Liver (tissue), 9 donors: ENCODE results near the gene DNASE2B. TPM values are rescaled to one million over a fixed set of nuclear protein-coding genes. Genes with fewer than 3 reads are reported as not detected.

Experiments used
- DNase-seq: peaks from one replicate; pipeline ENCODE4 v3.0.0-alpha.2; 2017; ENCODE audit warnings: low spot score
- H3K27ac ChIP-seq, 2 donors: one replicate each; pipeline ENCODE4 v1.7.0; 2013; ENCODE audit warnings: inconsistent platforms in 2 of 2, low read length in 2 of 2, control low read depth in 1 of 2, low read depth in 1 of 2, mild to moderate bottlenecking in 1 of 2
- H3K27me3 ChIP-seq, 4 donors: one replicate each; pipeline versions ENCODE4 v1.6.1 to v1.7.0; 2013; ENCODE audit warnings: low read length in 3 of 4, inconsistent platforms in 1 of 4, mild to moderate bottlenecking in 1 of 4, moderate library complexity in 1 of 4; ENCODE audit not compliant: control insufficient read depth in 4 of 4, insufficient read depth in 4 of 4
- H3K36me3 ChIP-seq, 4 donors: one replicate each; pipeline versions ENCODE4 v1.6.1 to v1.7.0; 2013; ENCODE audit warnings: low read length in 3 of 4, mild to moderate bottlenecking in 3 of 4, low read depth in 1 of 4, moderate library complexity in 1 of 4; ENCODE audit not compliant: control insufficient read depth in 4 of 4, insufficient read depth in 3 of 4
- H3K4me1 ChIP-seq, 4 donors: one replicate each; pipeline versions ENCODE4 v1.6.1 to v1.7.0; 2013; ENCODE audit warnings: low read length in 3 of 4, mild to moderate bottlenecking in 3 of 4, moderate library complexity in 1 of 4; ENCODE audit not compliant: control insufficient read depth in 4 of 4, insufficient read depth in 4 of 4
- H3K4me3 ChIP-seq, 3 donors: one replicate each; pipeline versions ENCODE4 v1.6.1 to v1.7.0; 2013; ENCODE audit warnings: low read length in 3 of 3, control low read depth in 1 of 3, low read depth in 1 of 3, mild to moderate bottlenecking in 1 of 3
- H3K9ac ChIP-seq, 2 donors: one replicate each; pipeline ENCODE4 v1.7.0; 2013; ENCODE audit warnings: low read length in 2 of 2, mild to moderate bottlenecking in 2 of 2, moderate library complexity in 2 of 2, control low read depth in 1 of 2, low read depth in 1 of 2
- H3K9me3 ChIP-seq, 4 donors: one replicate each; pipeline versions ENCODE4 v1.6.1 to v1.7.0; 2013; ENCODE audit warnings: low read length in 3 of 4; ENCODE audit not compliant: control insufficient read depth in 4 of 4
- EGR1 ChIP-seq, 2 donors: IDR thresholded peaks; 2 replicates each; pipeline ENCODE4 v1.6.1; 2016 to 2018; ENCODE audit warnings: antibody characterized with exemption in 2 of 2, low read depth in 2 of 2
- FOXA1 ChIP-seq: IDR thresholded peaks from 2 replicates; pipeline ENCODE4 v1.6.1; 2016; ENCODE audit warnings: antibody characterized with exemption
- FOXA2 ChIP-seq: IDR thresholded peaks from 2 replicates; pipeline ENCODE4 v1.6.1; 2016; ENCODE audit warnings: antibody characterized with exemption
- GABPA ChIP-seq, 2 donors: IDR thresholded peaks in 1 of 2; conservative IDR thresholded peaks in 1 of 2; 2 replicates each; pipeline ENCODE4 v1.6.1; 2016; ENCODE audit warnings: antibody characterized with exemption in 2 of 2, mild to moderate bottlenecking in 1 of 2, moderate library complexity in 1 of 2
- HNF4A ChIP-seq, 2 donors: conservative IDR thresholded peaks; 2 replicates each; pipeline ENCODE4 v1.6.1; 2016; ENCODE audit warnings: antibody characterized with exemption in 2 of 2, mild to moderate bottlenecking in 2 of 2
- HNF4G ChIP-seq: IDR thresholded peaks from 2 replicates; pipeline ENCODE4 v1.6.1; 2016; ENCODE audit warnings: antibody characterized with exemption
- JUND ChIP-seq, 2 donors: IDR thresholded peaks; 2 replicates each; pipeline ENCODE4 v1.6.1; 2016; ENCODE audit warnings: antibody characterized with exemption in 2 of 2
- NR2F2 ChIP-seq: IDR thresholded peaks from 2 replicates; pipeline ENCODE4 v1.6.1; 2016; ENCODE audit warnings: antibody characterized with exemption
- RAD21 ChIP-seq, 2 donors: IDR thresholded peaks; 2 replicates each; pipeline ENCODE4 v1.6.1; 2016; ENCODE audit warnings: antibody characterized with exemption in 2 of 2, mild to moderate bottlenecking in 2 of 2
- SP1 ChIP-seq: IDR thresholded peaks from 2 replicates; pipeline ENCODE4 v1.6.1; 2018; ENCODE audit warnings: antibody characterized with exemption, mild to moderate bottlenecking
- TAF1 ChIP-seq: conservative IDR thresholded peaks from 2 replicates; pipeline ENCODE4 v1.6.1; 2016; ENCODE audit warnings: antibody characterized with exemption, mild to moderate bottlenecking
- YY1 ChIP-seq: IDR thresholded peaks from 2 replicates; pipeline ENCODE4 v1.6.1; 2016; ENCODE audit warnings: antibody characterized with exemption, mild to moderate bottlenecking
- WGBS: extraction: QIAGEN DNeasy Blood & Tissue Kit; methylation state at CpG from one replicate; pipeline ENCODE4 v1.1.7; 2013; 5-methylcytosine and 5-hydroxymethylcytosine counted together
- polyA plus RNA-seq, 2 donors: library from polyadenylated mRNA; stranded (reverse) in 1 of 2; unstranded in 1 of 2; fragments of 200-250 nt in 1 of 2; fragments of >200 nt in 1 of 2; fragmentation: Nextera tagmentation in 1 of 2; extraction: Ambion mirVana in 1 of 2; gene quantifications; one replicate each; pipeline versions ENCODE4 v1.2.1 to v1.2.3, GENCODE V29; 2013 to 2015
- total RNA-seq, 2 donors: library from RNA; depleted of rRNA; stranded (reverse); fragments of >200 nt; gene quantifications; one replicate each; pipeline ENCODE4 v1.2.3, GENCODE V29; 2014
- TF ChIP-seq, protein P1 (sequence below): IDR thresholded peaks from 2 replicates; pipeline ENCODE4 v1.6.1; 2016; ENCODE audit warnings: antibody characterized with exemption, mild to moderate bottlenecking
- TF ChIP-seq, protein P2 (sequence below): IDR thresholded peaks from 2 replicates; pipeline ENCODE4 v1.6.1; 2016; ENCODE audit warnings: antibody characterized with exemption
- TF ChIP-seq, protein P3 (sequence below): IDR thresholded peaks from 2 replicates; pipeline ENCODE4 v1.6.1; 2016; ENCODE audit warnings: antibody characterized with exemption
- TF ChIP-seq, protein P4 (sequence below): fragments of 150-350 bp; IDR thresholded peaks from 2 replicates; pipeline ENCODE4 v1.5.1; 2017; ENCODE audit warnings: improper control_type of control experiment, low read depth, low read length; ENCODE audit not compliant: missing input control
- TF ChIP-seq, protein P5 (sequence below): IDR thresholded peaks from 2 replicates; pipeline ENCODE4 v1.6.1; 2016; ENCODE audit warnings: antibody characterized with exemption
- donor health status: healthy.
- donor health status: healthy.
- donor health status: healthy.
- donor health status: healthy.
- donor health status: healthy.

The DNASE2B gene
- total and polyA plus RNA-seq, 4 donors: not detected

GRCh38 chr1:84373436-84374141 is 24.7 kb upstream of the DNASE2B start:
- TF ChIP-seq, protein P1, sequence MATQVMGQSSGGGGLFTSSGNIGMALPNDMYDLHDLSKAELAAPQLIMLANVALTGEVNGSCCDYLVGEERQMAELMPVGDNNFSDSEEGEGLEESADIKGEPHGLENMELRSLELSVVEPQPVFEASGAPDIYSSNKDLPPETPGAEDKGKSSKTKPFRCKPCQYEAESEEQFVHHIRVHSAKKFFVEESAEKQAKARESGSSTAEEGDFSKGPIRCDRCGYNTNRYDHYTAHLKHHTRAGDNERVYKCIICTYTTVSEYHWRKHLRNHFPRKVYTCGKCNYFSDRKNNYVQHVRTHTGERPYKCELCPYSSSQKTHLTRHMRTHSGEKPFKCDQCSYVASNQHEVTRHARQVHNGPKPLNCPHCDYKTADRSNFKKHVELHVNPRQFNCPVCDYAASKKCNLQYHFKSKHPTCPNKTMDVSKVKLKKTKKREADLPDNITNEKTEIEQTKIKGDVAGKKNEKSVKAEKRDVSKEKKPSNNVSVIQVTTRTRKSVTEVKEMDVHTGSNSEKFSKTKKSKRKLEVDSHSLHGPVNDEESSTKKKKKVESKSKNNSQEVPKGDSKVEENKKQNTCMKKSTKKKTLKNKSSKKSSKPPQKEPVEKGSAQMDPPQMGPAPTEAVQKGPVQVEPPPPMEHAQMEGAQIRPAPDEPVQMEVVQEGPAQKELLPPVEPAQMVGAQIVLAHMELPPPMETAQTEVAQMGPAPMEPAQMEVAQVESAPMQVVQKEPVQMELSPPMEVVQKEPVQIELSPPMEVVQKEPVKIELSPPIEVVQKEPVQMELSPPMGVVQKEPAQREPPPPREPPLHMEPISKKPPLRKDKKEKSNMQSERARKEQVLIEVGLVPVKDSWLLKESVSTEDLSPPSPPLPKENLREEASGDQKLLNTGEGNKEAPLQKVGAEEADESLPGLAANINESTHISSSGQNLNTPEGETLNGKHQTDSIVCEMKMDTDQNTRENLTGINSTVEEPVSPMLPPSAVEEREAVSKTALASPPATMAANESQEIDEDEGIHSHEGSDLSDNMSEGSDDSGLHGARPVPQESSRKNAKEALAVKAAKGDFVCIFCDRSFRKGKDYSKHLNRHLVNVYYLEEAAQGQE: no peak
- TF ChIP-seq SP1 (no peak), HNF4A (conservative IDR thresholded peaks at IDR 0.05) (no peak), GABPA (IDR thresholded peaks at IDR 0.05 in 1 of 2, conservative IDR thresholded peaks at IDR 0.05 in 1 of 2) (no peak), HNF4G (no peak), EGR1 (IDR thresholded peaks at IDR 0.05; ENCODE audit: low read depth in 2 of 2) (no peak), FOXA2 (no peak), RAD21 (IDR thresholded peaks at IDR 0.05) (no peak), JUND (IDR thresholded peaks at IDR 0.05) (no peak), TAF1 (no peak)
- TF ChIP-seq, protein P2, sequence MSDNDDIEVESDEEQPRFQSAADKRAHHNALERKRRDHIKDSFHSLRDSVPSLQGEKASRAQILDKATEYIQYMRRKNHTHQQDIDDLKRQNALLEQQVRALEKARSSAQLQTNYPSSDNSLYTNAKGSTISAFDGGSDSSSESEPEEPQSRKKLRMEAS: no peak
- TF ChIP-seq, protein P3, sequence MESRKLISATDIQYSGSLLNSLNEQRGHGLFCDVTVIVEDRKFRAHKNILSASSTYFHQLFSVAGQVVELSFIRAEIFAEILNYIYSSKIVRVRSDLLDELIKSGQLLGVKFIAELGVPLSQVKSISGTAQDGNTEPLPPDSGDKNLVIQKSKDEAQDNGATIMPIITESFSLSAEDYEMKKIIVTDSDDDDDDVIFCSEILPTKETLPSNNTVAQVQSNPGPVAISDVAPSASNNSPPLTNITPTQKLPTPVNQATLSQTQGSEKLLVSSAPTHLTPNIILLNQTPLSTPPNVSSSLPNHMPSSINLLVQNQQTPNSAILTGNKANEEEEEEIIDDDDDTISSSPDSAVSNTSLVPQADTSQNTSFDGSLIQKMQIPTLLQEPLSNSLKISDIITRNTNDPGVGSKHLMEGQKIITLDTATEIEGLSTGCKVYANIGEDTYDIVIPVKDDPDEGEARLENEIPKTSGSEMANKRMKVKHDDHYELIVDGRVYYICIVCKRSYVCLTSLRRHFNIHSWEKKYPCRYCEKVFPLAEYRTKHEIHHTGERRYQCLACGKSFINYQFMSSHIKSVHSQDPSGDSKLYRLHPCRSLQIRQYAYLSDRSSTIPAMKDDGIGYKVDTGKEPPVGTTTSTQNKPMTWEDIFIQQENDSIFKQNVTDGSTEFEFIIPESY: no peak
- TF ChIP-seq, protein P4, sequence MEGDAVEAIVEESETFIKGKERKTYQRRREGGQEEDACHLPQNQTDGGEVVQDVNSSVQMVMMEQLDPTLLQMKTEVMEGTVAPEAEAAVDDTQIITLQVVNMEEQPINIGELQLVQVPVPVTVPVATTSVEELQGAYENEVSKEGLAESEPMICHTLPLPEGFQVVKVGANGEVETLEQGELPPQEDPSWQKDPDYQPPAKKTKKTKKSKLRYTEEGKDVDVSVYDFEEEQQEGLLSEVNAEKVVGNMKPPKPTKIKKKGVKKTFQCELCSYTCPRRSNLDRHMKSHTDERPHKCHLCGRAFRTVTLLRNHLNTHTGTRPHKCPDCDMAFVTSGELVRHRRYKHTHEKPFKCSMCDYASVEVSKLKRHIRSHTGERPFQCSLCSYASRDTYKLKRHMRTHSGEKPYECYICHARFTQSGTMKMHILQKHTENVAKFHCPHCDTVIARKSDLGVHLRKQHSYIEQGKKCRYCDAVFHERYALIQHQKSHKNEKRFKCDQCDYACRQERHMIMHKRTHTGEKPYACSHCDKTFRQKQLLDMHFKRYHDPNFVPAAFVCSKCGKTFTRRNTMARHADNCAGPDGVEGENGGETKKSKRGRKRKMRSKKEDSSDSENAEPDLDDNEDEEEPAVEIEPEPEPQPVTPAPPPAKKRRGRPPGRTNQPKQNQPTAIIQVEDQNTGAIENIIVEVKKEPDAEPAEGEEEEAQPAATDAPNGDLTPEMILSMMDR: no peak
- no peak overlapping the region for H3K9ac ChIP-seq
- no peaks in the 10 kb centered on the region for H3K9me3 ChIP-seq
- H3K4me1 ChIP-seq: no peaks in the 10 kb centered on the region
- DNase-seq: no peak
- no peaks in the 10 kb centered on the region for H3K27me3 ChIP-seq
- no peaks in the 10 kb centered on the region for H3K36me3 ChIP-seq
- H3K27ac ChIP-seq: no peak overlapping the region
- no peak overlapping the region for H3K4me3 ChIP-seq
- 46% methylated on average over 2 of the region's 2 CpGs for WGBS

DNA sequence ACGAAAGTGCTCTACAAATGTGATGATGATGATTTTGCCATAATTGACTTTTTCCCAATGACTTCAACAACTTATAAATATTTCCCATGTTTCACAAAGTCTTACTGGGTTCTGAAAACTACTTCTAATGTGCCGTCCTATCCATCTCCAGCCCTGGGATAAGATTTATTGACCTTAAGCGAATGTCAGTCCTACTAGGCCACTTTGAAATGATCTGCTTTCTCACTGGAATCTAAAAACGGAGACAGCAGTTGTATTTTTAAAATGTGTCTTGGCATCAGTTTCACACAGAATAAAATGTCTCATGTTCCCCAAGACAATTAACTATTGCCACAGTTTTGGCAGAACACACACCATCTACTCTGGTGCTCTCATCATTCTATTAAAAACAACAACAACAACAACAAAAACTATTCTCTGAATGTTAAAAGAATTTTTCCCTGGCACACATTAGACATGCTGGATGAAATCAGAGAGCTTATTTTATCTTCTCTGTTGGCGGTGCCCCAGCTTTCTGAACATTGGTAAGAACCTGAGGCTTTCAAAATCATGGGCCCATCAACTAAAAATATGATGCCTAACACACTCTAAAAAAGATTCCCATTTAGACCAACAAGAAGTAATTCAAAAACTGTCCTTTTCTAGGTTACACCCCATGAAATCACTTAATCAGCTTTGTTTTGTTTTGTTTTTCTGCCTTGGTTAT is 23.1 kb upstream of the DNASE2B start:
- no peaks in the 10 kb centered on the region for H3K9me3 ChIP-seq
- H3K27ac ChIP-seq: no peak overlapping the region
- H3K4me3 ChIP-seq: no peak overlapping the region
- H3K36me3 ChIP-seq: no peaks in the 10 kb centered on the region
- no peak for DNase-seq
- no peaks in the 10 kb centered on the region for H3K4me1 ChIP-seq
- H3K27me3 ChIP-seq: no peaks in the 10 kb centered on the region
- H3K9ac ChIP-seq: no peak overlapping the region
- WGBS: 92% methylated on average over 5 of the region's 5 CpGs
- TF ChIP-seq GABPA (IDR thresholded peaks at IDR 0.05 in 1 of 2, conservative IDR thresholded peaks at IDR 0.05 in 1 of 2) (no peak), RAD21 (IDR thresholded peaks at IDR 0.05) (no peak), NR2F2 (no peak), TAF1 (no peak), SP1 (no peak), FOXA1 (no peak), YY1 (no peak), FOXA2 (no peak), EGR1 (IDR thresholded peaks at IDR 0.05; ENCODE audit: low read depth in 2 of 2) (no peak)
- TF ChIP-seq, protein P5, sequence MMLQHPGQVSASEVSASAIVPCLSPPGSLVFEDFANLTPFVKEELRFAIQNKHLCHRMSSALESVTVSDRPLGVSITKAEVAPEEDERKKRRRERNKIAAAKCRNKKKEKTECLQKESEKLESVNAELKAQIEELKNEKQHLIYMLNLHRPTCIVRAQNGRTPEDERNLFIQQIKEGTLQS: no peak
- TF ChIP-seq, protein P4: no peak
- TF ChIP-seq, protein P2: no peak
